GM13976 (cell line): ENCODE data around the gene DDX17.

Experiments used
- DNase-seq: peaks from one replicate; pipeline ENCODE4 v3.0.0; 2012; ENCODE audit warnings: low spot score
- in situ Hi-C: fragments of 300-500 bp; cut with MboI; formaldehyde crosslinking; loops from one replicate; pipeline ENCODE4 v1.12.0; 2022; ENCODE audit warnings: low sequenced_read_pairs, mixed read lengths, inconsistent platforms; ENCODE audit not compliant: unreplicated experiment
- TF ChIP-seq, protein P1 (sequence below): IDR thresholded peaks from 2 replicates; pipeline ENCODE4 v1.5.1; 2012; ENCODE audit warnings: borderline replicate concordance, mild to moderate bottlenecking; ENCODE audit not compliant: insufficient read depth; ENCODE audit errors: extremely low read depth, missing control alignments, control extremely low read depth

The DDX17 gene

DNA sequence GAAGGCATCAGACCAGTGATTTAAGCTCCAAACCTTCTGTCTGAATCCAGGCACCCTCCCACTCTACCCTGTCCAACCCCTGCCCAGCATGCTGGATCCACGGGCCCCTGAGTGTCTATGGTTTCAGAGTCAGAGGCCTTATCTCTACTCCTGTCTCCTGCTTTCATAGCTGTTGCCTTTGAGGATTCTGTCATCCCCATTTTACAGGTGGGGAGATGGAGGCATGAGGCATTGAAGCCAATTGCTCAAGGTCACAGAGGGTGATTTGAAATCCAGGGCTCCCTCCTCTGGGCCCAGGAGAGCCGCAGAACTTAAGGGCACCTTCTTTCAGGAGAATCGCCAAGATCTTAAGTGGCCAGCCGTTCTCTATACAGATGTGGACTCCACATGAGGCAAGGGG is 54.2 kb downstream of the DDX17 start:
- DNase-seq, result no peak
- in situ Hi-C loops, result no loop called here
- TF ChIP-seq, protein P1, sequence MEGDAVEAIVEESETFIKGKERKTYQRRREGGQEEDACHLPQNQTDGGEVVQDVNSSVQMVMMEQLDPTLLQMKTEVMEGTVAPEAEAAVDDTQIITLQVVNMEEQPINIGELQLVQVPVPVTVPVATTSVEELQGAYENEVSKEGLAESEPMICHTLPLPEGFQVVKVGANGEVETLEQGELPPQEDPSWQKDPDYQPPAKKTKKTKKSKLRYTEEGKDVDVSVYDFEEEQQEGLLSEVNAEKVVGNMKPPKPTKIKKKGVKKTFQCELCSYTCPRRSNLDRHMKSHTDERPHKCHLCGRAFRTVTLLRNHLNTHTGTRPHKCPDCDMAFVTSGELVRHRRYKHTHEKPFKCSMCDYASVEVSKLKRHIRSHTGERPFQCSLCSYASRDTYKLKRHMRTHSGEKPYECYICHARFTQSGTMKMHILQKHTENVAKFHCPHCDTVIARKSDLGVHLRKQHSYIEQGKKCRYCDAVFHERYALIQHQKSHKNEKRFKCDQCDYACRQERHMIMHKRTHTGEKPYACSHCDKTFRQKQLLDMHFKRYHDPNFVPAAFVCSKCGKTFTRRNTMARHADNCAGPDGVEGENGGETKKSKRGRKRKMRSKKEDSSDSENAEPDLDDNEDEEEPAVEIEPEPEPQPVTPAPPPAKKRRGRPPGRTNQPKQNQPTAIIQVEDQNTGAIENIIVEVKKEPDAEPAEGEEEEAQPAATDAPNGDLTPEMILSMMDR, result no peak

- in situ Hi-C loops, result no loop called here
- DNase-seq, result no peak
Measured at GRCh38 chr22:38451404-38451803, 54.7 kb downstream of the DDX17 start.

GRCh38 chr22:38450234-38450797 is 55.8 kb downstream of the DDX17 start:
- no peak for DNase-seq
- in situ Hi-C loops, result no loop called here
- TF ChIP-seq, protein P1, result no peak

More at GRCh38 chr22:38451404-38451803, 54.7 kb downstream of the DDX17 start:
- TF ChIP-seq, protein P1, result no peak

DNA sequence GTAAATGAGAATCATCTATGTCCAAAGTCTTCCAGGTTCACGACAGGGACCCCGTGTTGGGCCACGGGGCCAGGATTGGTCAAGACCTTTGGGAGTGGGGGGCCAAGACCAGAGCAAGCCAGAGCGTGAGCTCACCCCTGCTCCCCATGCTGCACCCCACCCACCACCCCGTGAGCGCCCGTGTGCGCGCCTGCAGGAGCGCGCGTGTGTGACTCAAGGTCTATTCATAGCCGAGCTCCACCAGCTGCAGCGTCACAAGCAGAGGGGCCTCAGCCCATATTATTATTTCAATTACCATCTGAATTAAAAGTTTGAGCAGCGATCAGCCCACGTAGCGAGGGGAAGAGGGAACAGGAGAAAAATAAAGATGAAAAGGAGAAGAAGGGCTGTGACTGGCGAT is 56.3 kb downstream of the DDX17 start:
- no peak for DNase-seq
- TF ChIP-seq, protein P1, result no peak

DNA sequence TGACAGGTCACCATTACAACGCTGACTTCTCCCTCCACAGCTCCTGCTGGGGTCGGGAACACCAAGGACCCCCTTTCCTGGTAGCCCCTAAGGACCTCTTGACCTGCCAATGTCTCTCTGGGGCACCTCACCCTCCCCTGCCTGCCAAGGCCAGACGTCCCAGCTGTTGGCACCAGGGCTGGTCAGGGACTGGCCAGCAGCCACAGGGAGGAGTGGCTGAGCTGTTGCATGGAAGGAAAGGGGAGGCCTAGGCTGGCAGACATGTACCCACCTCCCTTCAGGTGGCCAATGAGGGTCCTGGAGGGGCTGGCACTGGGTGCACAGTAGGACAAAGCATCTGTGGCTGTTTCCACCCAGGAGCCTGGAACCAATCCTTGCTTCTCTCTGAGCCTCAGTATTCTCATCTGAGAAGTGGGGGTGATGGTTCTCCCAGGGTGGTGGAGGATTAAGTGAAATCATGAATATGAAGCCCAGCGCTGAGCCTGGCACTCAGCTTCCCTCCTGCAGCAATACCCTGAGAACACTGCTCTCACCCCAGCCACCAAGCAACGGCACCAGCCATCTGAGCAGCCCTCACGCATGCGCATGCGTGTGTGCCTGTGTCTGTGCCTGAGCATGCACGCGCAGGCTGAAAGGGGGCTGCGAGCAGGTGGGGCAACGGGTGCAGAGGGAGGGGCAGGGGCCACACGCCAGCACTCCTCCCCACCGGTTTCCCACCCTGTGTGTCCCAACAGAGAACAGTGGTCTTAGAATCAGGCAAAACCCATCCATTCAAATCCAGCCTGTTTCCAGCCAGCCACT is 57.0 kb downstream of the DDX17 start:
- in situ Hi-C loops, result no loop called here
- no peak for DNase-seq
- TF ChIP-seq, protein P1, result no peak

More for the DNA sequence above, 56.3 kb downstream of the DDX17 start:
- in situ Hi-C loops, result no loop called here

GRCh38 chr22:38446018-38446601 is 60.0 kb downstream of the DDX17 start:
- in situ Hi-C loops, result no loop called here
- TF ChIP-seq, protein P1, result no peak
- DNase-seq, result no peak
